ENCODE results near the gene RPGR. TPM values are rescaled to one million over a fixed set of nuclear protein-coding genes. Genes with fewer than 3 reads are reported as not detected.

RPGR gene
- total RNA-seq, 6 experiments from 2014 or later: 1.9 to 14.1 (median 3.6) TPM

DNA sequence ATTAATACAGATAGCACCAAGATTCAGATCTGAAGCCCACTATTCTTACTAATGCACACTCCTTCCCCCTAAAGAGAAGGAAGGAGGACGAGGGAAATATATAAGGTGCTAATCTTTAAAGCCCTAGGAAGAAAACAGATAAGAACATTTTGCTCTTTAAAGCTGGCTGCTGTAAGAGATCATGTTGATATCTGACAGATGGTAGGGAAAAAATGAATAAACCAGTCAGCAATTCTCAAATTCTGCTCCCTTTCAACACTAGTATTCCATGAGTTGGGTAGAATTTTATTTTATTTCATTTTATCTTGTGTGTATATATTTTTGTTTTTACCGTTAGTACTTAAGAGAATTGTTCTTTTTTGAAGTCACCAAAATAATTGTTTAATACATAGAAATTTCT, 44.3 kb upstream of the RPGR start:
- no peak for DNase-seq
- no peaks in the 10 kb centered on the region for H3K4me1 ChIP-seq
- no peak overlapping the region for H3K4me3 ChIP-seq
- H3K27ac ChIP-seq: no peak overlapping the region
- H3K27me3 ChIP-seq: no peaks in the 10 kb centered on the region
- TF ChIP-seq, protein P1, sequence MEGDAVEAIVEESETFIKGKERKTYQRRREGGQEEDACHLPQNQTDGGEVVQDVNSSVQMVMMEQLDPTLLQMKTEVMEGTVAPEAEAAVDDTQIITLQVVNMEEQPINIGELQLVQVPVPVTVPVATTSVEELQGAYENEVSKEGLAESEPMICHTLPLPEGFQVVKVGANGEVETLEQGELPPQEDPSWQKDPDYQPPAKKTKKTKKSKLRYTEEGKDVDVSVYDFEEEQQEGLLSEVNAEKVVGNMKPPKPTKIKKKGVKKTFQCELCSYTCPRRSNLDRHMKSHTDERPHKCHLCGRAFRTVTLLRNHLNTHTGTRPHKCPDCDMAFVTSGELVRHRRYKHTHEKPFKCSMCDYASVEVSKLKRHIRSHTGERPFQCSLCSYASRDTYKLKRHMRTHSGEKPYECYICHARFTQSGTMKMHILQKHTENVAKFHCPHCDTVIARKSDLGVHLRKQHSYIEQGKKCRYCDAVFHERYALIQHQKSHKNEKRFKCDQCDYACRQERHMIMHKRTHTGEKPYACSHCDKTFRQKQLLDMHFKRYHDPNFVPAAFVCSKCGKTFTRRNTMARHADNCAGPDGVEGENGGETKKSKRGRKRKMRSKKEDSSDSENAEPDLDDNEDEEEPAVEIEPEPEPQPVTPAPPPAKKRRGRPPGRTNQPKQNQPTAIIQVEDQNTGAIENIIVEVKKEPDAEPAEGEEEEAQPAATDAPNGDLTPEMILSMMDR (IDR thresholded peaks at IDR 0.05): no peak
- TF ChIP-seq POLR2A (IDR thresholded peaks at IDR 0.05): no peak
- H3K36me3 ChIP-seq: peaks cover 0 to 10% (median 0%) of the 10 kb centered on the region in 4 donors
- H3K9me3 ChIP-seq: no peaks in the 10 kb centered on the region
- intact Hi-C loops (cut with DNase I): no loop called here
- WGBS (ENCODE audit: insufficient coverage, low coverage, low lambda C conversion rate, missing lambda C conversion rate): 53% methylated on average over 2 of the region's 2 CpGs
- no peak for ATAC-seq

DNA sequence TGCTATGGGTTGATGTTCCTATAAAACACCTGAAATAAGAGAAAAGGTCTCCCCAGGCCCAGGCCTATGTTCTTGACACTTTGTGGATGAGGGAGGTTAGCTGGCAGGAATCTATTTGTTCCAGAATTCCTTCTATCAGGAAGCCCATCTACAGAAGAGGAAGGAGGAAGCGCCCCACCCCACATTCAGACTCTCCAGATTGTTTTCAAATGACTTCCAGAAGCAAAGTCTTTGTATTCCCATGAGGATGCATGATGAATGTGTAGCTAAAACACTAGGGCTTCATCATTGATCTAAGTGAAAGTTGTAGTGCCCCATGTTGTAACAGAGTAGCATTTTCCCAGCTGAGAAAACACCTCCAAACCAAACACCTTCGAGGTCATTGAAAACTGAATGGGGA, 41.5 kb upstream of the RPGR start:
- 53% methylated on average over 2 of the region's 2 CpGs for WGBS (ENCODE audit: insufficient coverage, low coverage, low lambda C conversion rate, missing lambda C conversion rate)
- Histone ChIP-seq H3K27me3 (no peaks in the 10 kb centered on the region), H3K9me3 (no peaks in the 10 kb centered on the region), H3K36me3 (peaks cover 0 to 6% (median 0%) of the 10 kb centered on the region in 4 donors), H3K4me1 (no peaks in the 10 kb centered on the region), H3K27ac (no peak overlapping the region), H3K4me3 (no peak overlapping the region)
- intact Hi-C loops (cut with DNase I): no loop called here
- TF ChIP-seq, protein P1 (IDR thresholded peaks at IDR 0.05): no peak
- TF ChIP-seq POLR2A (IDR thresholded peaks at IDR 0.05): no peak
- no peak for ATAC-seq
- no peak for DNase-seq

DNA sequence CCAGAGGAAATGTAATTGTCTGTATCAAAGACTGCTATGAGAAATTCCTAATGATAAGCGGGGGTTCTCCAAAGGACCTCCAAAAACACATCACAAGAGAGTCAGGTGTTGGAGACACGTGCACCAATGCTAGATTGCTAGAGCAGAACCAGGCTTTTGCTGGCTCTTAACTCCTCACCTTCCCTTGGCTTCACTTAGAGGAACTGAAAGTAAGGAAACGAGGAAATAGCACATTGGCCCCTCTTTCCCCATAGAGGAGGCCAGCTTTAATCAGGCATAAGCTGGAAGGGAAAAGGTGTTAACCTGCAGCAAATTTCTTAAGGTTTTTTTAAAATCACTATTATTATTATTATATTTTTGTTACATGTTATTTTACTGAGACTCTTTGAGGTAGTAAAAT, 38.6 kb upstream of the RPGR start:
- no peaks in the 10 kb centered on the region for H3K27me3 ChIP-seq
- peaks cover 0 to 6% (median 0%) of the 10 kb centered on the region in 4 donors for H3K36me3 ChIP-seq
- ATAC-seq: peak in 2 of 4 donors; percentile 35 to 50
- H3K9me3 ChIP-seq: no peaks in the 10 kb centered on the region
- no peak for DNase-seq
- WGBS (ENCODE audit: insufficient coverage, low coverage, low lambda C conversion rate, missing lambda C conversion rate): 45% methylated on average over 3 of the region's 3 CpGs
- TF ChIP-seq, protein P1 (IDR thresholded peaks at IDR 0.05): no peak
- TF ChIP-seq POLR2A (IDR thresholded peaks at IDR 0.05): no peak
- no peak overlapping the region for H3K27ac ChIP-seq
- intact Hi-C loops (cut with DNase I): no loop called here
- no peak overlapping the region for H3K4me3 ChIP-seq
- H3K4me1 ChIP-seq: no peaks in the 10 kb centered on the region

DNA sequence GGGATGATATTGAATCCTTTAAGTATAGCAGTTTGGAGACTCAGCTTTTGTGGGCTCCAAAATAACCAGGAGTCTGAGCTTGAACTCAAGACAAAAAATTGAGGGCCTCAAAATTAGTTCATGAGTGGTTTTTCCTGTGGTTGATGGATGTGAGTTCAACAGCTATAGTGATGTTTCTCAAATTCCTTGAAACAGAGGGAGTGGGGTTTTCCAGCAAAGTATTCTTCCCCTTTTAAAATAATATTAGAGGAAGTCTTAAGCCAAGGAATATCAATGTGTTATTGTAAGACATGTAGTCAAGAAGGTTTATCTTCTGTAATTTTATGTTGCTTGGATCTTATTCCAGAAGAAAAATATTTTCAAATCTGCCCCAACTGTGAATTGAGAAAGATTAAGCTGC, 35.7 kb upstream of the RPGR start:
- Histone ChIP-seq H3K27ac (no peak overlapping the region), H3K9me3 (no peaks in the 10 kb centered on the region), H3K4me1 (no peaks in the 10 kb centered on the region), H3K36me3 (no peaks in the 10 kb centered on the region), H3K4me3 (no peak overlapping the region), H3K27me3 (no peaks in the 10 kb centered on the region)
- no peak for TF ChIP-seq POLR2A (IDR thresholded peaks at IDR 0.05)
- TF ChIP-seq, protein P1 (IDR thresholded peaks at IDR 0.05): no peak
- intact Hi-C loops (cut with DNase I): no loop called here
- DNase-seq: no peak
- no peak for ATAC-seq
